Measurements from ENCODE around the gene ALAD. TPM values are rescaled to one million over a fixed set of nuclear protein-coding genes. Genes with fewer than 3 reads are reported as not detected.
"Not testable (repeated sequence)": the region's sequence is repeated elsewhere in the genome, so short reads cannot be mapped to it uniquely, and the experiment has no call there.

The ALAD gene
- total RNA-seq, 1 experiment from 2014 or later, result 21.0 TPM

DNA sequence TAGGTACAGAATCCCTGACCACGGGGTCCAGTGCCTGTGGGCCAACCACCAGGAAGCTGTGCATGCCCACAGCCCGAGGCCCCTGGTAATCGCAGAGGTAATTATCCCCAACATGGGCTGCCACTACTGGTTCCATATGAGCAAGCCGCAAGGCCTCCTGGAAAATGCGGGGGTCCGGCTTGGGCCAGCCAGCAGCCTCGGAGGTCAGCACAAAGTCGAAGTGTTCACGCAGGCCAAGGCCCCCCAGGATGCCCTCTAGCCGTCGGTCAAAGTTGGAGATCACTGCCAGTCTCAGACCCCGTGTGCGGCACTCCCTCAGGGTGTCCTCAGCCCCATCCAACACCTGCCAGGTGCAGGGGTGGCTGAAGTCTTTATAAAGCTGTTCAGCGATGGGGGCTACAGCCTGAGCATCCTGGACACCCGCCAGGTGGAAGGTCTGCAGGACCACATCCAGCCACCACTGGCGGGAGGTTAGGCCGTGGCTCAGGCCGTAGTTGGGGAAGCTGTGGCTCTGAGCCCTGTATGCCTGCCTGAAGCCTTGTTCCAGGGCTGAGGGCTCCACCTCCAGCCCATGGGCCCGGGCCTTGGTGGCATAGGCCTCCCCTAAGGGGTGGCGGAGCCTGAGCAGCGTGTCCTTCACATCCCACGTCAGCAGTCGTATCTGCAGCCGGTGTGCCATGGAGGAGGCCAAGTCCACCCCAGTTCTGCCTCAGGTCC is 27.2 kb downstream of the ALAD start:
- peaks cover 11% of the 10 kb centered on the region for H3K4me1 ChIP-seq (ENCODE audit: low read length)
- no peaks in the 10 kb centered on the region for H3K36me3 ChIP-seq (ENCODE audit: insufficient read depth, low read length)
- H3K4me3 ChIP-seq (ENCODE audit: low read length), result no peak overlapping the region
- H2AFZ ChIP-seq (ENCODE audit: low read length), result no peak overlapping the region
- no peaks in the 10 kb centered on the region for H4K20me1 ChIP-seq (ENCODE audit: insufficient read depth, low read depth, low read length)
- 0 out of 2 replicates have a peak, but pooled peaks cover 4% of the 10 kb centered on the region for H3K79me2 ChIP-seq (ENCODE audit: low read length)
- no peak overlapping the region for H3K27ac ChIP-seq (ENCODE audit: low read length)
- no peak overlapping the region for H3K9ac ChIP-seq (ENCODE audit: low read length)
- H3K27me3 ChIP-seq (ENCODE audit: low read length), result no peaks in the 10 kb centered on the region
- DNase-seq, result no peak
- no peak overlapping the region for H3K4me2 ChIP-seq (ENCODE audit: low read depth, low read length, poor library complexity, severe bottlenecking)
- H3K9me3 ChIP-seq (ENCODE audit: low read length), result no peaks in the 10 kb centered on the region
- no peaks in the 10 kb centered on the region for H3K9me2 ChIP-seq (replicated peaks; ENCODE audit: insufficient read depth, low read length)

- Histone ChIP-seq H3K9me2 (replicated peaks; ENCODE audit: insufficient read depth, low read length) (no peaks in the 10 kb centered on the region), H3K4me3 (ENCODE audit: low read length) (no peak overlapping the region), H3K9me3 (ENCODE audit: low read length) (no peaks in the 10 kb centered on the region), H3K9ac (ENCODE audit: low read length) (no peak overlapping the region), H2AFZ (ENCODE audit: low read length) (no peak overlapping the region), H3K4me2 (ENCODE audit: low read depth, low read length, poor library complexity, severe bottlenecking) (no peak overlapping the region), H3K27me3 (ENCODE audit: low read length) (no peaks in the 10 kb centered on the region), H3K36me3 (ENCODE audit: insufficient read depth, low read length) (no peaks in the 10 kb centered on the region), H3K4me1 (ENCODE audit: low read length) (peaks cover 11% of the 10 kb centered on the region), H3K79me2 (ENCODE audit: low read length) (0 out of 2 replicates have a peak, but pooled peaks cover 4% of the 10 kb centered on the region), H3K27ac (ENCODE audit: low read length) (no peak overlapping the region), H4K20me1 (ENCODE audit: insufficient read depth, low read depth, low read length) (no peaks in the 10 kb centered on the region)
- no peak for DNase-seq
Measured at GRCh38 chr9:113373256-113373655, 27.8 kb downstream of the ALAD start.

- no peaks in the 10 kb centered on the region for H4K20me1 ChIP-seq (ENCODE audit: insufficient read depth, low read depth, low read length)
- H3K4me2 ChIP-seq (ENCODE audit: low read depth, low read length, poor library complexity, severe bottlenecking), result no peak overlapping the region
- H3K79me2 ChIP-seq (ENCODE audit: low read length), result 0 out of 2 replicates have a peak, but pooled peaks cover 4% of the 10 kb centered on the region
- no peak overlapping the region for H3K9ac ChIP-seq (ENCODE audit: low read length)
- H3K36me3 ChIP-seq (ENCODE audit: insufficient read depth, low read length), result no peaks in the 10 kb centered on the region
- no peak overlapping the region for H3K27ac ChIP-seq (ENCODE audit: low read length)
- H3K4me3 ChIP-seq (ENCODE audit: low read length), result no peak overlapping the region
- no peak overlapping the region for H2AFZ ChIP-seq (ENCODE audit: low read length)
- no peaks in the 10 kb centered on the region for H3K9me3 ChIP-seq (ENCODE audit: low read length)
- no peaks in the 10 kb centered on the region for H3K27me3 ChIP-seq (ENCODE audit: low read length)
- DNase-seq, result no peak
- H3K9me2 ChIP-seq (replicated peaks; ENCODE audit: insufficient read depth, low read length), result no peaks in the 10 kb centered on the region
- H3K4me1 ChIP-seq (ENCODE audit: low read length), result peaks cover 8% of the 10 kb centered on the region
Measured at GRCh38 chr9:113372059-113372458, 29.0 kb downstream of the ALAD start.

DNA sequence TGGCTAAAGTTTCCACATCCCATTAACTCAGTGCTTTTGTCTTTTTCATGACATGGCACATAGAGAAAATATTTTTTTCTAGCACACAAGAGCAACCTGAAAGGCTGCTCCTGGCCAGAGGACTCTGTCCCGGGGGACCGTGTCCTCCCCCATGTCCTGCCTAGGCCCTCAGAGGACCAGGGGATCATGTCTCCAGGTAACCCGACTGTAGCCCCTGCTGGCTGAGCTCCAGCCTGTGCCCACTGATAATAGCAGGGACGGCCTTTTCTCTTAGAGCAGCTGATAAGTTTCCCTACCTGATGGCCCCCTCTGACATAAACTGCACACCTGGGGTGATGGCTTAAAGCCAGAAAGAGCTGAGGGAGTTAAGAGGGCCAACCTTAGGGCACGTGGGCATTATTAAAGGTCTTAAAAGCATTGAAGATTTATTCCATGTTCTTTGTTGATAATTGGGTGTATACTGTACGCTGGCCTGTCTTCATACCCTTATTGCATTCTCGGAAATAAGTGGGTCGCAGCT is 30.2 kb downstream of the ALAD start:
- Histone ChIP-seq H3K4me2 (ENCODE audit: low read depth, low read length, poor library complexity, severe bottlenecking) (no peak overlapping the region), H2AFZ (ENCODE audit: low read length) (no peak overlapping the region), H4K20me1 (ENCODE audit: insufficient read depth, low read depth, low read length) (no peaks in the 10 kb centered on the region), H3K27me3 (ENCODE audit: low read length) (no peaks in the 10 kb centered on the region), H3K27ac (ENCODE audit: low read length) (no peak overlapping the region), H3K36me3 (ENCODE audit: insufficient read depth, low read length) (no peaks in the 10 kb centered on the region), H3K4me1 (ENCODE audit: low read length) (peaks cover 4% of the 10 kb centered on the region), H3K9me3 (ENCODE audit: low read length) (no peaks in the 10 kb centered on the region), H3K79me2 (ENCODE audit: low read length) (0 out of 2 replicates have a peak, but pooled peaks cover 4% of the 10 kb centered on the region), H3K9me2 (replicated peaks; ENCODE audit: insufficient read depth, low read length) (no peaks in the 10 kb centered on the region), H3K9ac (ENCODE audit: low read length) (no peak overlapping the region), H3K4me3 (ENCODE audit: low read length) (no peak overlapping the region)
- no peak for DNase-seq

GRCh38 chr9:113369855-113370140 is 31.3 kb downstream of the ALAD start:
- Histone ChIP-seq H3K4me2 (ENCODE audit: low read depth, low read length, poor library complexity, severe bottlenecking) (no peak overlapping the region), H3K27me3 (ENCODE audit: low read length) (no peaks in the 10 kb centered on the region), H3K9ac (ENCODE audit: low read length) (no peak overlapping the region), H3K79me2 (ENCODE audit: low read length) (no peaks in the 10 kb centered on the region), H2AFZ (ENCODE audit: low read length) (no peak overlapping the region), H4K20me1 (ENCODE audit: insufficient read depth, low read depth, low read length) (no peaks in the 10 kb centered on the region), H3K4me1 (ENCODE audit: low read length) (no peaks in the 10 kb centered on the region), H3K4me3 (ENCODE audit: low read length) (no peak overlapping the region), H3K36me3 (ENCODE audit: insufficient read depth, low read length) (no peaks in the 10 kb centered on the region), H3K27ac (ENCODE audit: low read length) (no peak overlapping the region), H3K9me3 (ENCODE audit: low read length) (no peaks in the 10 kb centered on the region), H3K9me2 (replicated peaks; ENCODE audit: insufficient read depth, low read length) (no peaks in the 10 kb centered on the region)
- DNase-seq, result no peak

DNA sequence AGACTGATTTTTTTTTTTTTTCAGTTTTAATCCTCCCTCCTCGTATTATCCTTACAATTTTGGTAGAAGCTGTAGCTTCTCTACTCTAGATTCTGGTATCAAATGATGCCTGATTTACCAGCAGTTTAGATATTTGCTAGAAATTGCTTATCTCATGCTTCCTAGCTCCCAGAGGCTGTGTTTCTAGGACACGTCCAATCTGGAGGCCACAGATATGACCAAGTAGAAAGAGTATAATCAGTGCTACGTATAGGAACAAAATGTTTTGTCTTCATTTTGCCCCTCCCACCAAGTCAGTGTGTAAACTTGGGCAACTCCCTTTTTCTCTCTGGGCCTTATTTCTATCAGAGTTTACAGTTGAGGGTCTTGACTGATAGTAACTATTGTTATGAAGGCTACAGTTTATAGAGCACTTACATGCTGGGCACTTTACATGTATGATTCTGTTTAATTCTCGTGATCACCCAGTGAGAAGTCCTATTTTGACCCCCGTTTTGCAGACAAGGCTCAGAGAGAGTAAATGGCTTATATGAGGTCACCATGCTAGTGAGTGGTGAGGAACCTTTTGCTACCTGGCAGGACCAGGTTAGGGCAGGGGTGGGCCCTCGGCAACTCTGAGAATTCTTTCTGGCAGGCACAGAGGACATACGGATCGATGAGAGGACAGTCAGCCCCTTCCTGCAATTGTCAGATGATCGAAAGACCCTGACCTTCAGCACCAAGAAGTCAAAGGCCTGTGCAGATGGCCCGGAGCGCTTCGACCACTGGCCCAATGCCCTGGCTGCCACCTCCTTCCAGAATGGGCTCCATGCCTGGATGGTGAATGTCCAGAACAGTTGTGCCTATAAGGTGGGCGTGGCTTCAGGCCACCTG is 31.9 kb downstream of the ALAD start:
- H3K4me2 ChIP-seq (ENCODE audit: low read depth, low read length, poor library complexity, severe bottlenecking), result no peak overlapping the region
- no peaks in the 10 kb centered on the region for H3K9me3 ChIP-seq (ENCODE audit: low read length)
- no peaks in the 10 kb centered on the region for H3K27me3 ChIP-seq (ENCODE audit: low read length)
- no peaks in the 10 kb centered on the region for H3K9me2 ChIP-seq (replicated peaks; ENCODE audit: insufficient read depth, low read length)
- H3K27ac ChIP-seq (ENCODE audit: low read length), result no peak overlapping the region
- no peaks in the 10 kb centered on the region for H4K20me1 ChIP-seq (ENCODE audit: insufficient read depth, low read depth, low read length)
- no peaks in the 10 kb centered on the region for H3K4me1 ChIP-seq (ENCODE audit: low read length)
- H3K9ac ChIP-seq (ENCODE audit: low read length), result no peak overlapping the region
- no peaks in the 10 kb centered on the region for H3K36me3 ChIP-seq (ENCODE audit: insufficient read depth, low read length)
- no peak for DNase-seq
- H3K4me3 ChIP-seq (ENCODE audit: low read length), result no peak overlapping the region
- H3K79me2 ChIP-seq (ENCODE audit: low read length), result no peaks in the 10 kb centered on the region
- H2AFZ ChIP-seq (ENCODE audit: low read length), result no peak overlapping the region

GRCh38 chr9:113368348-113368981 is 32.6 kb downstream of the ALAD start:
- no peaks in the 10 kb centered on the region for H3K36me3 ChIP-seq (ENCODE audit: insufficient read depth, low read length)
- H3K79me2 ChIP-seq (ENCODE audit: low read length), result no peaks in the 10 kb centered on the region
- H3K9me2 ChIP-seq (replicated peaks; ENCODE audit: insufficient read depth, low read length), result no peaks in the 10 kb centered on the region
- H2AFZ ChIP-seq (ENCODE audit: low read length), result no peak overlapping the region
- H3K4me1 ChIP-seq (ENCODE audit: low read length), result no peaks in the 10 kb centered on the region
- H3K4me2 ChIP-seq (ENCODE audit: low read depth, low read length, poor library complexity, severe bottlenecking), result no peak overlapping the region
- no peaks in the 10 kb centered on the region for H3K9me3 ChIP-seq (ENCODE audit: low read length)
- no peak overlapping the region for H3K9ac ChIP-seq (ENCODE audit: low read length)
- DNase-seq, result no peak
- no peaks in the 10 kb centered on the region for H4K20me1 ChIP-seq (ENCODE audit: insufficient read depth, low read depth, low read length)
- no peaks in the 10 kb centered on the region for H3K27me3 ChIP-seq (ENCODE audit: low read length)
- H3K4me3 ChIP-seq (ENCODE audit: low read length), result no peak overlapping the region
- no peak overlapping the region for H3K27ac ChIP-seq (ENCODE audit: low read length)

DNA sequence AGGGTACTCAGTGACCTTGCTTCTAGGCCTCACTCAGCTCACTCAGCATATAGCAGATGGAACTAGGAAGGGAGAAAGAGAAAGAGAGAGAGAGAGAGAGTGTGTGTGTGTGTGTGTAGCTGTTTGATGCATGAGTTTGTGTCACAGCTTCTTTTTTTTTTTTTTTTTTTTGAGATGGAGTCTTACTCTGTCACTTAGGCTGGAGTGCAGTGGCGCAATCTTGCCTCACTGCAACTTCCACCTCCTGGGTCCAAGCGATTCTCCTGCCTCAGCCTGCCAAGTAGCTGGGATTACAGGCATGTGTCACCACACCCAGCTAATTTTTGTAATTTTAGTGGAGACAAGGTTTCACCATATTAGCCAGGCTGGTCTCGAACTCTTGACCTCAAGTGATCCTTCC is 35.4 kb downstream of the ALAD start:
- not testable (repeated sequence) for H3K9me3 ChIP-seq (ENCODE audit: low read length); H3K9me2 ChIP-seq (replicated peaks; ENCODE audit: insufficient read depth, low read length); H2AFZ ChIP-seq (ENCODE audit: low read length); H3K27ac ChIP-seq (ENCODE audit: low read length); H3K79me2 ChIP-seq (ENCODE audit: low read length); H4K20me1 ChIP-seq (ENCODE audit: insufficient read depth, low read depth, low read length); H3K4me1 ChIP-seq (ENCODE audit: low read length); H3K4me3 ChIP-seq (ENCODE audit: low read length); H3K9ac ChIP-seq (ENCODE audit: low read length); DNase-seq; H3K4me2 ChIP-seq (ENCODE audit: low read depth, low read length, poor library complexity, severe bottlenecking); H3K27me3 ChIP-seq (ENCODE audit: low read length); H3K36me3 ChIP-seq (ENCODE audit: insufficient read depth, low read length)
